ENCODE results near the gene NRXN3.

NRXN3 gene

DNA sequence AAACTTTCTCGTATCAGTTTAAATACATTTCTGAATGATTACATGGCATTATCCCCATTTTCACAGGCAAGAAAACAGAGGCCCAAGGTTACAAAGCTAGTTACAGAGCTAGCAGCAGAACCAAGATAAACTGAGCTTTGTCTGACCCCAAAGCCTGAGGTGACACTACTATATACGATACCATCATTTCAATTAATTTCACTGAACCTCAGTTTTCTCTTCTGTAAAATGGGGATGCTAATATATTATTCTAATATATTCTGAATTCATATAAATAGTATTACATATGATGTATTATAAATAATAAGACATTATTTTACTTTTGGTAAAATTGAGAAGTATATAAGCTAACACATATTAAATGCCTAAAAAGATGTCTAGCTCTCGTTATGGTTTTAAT lies 143.3 kb downstream of the NRXN3 start:
- no peak overlapping the region for H3K27ac ChIP-seq (ENCODE audit: low read depth, low read length)
- H3K79me2 ChIP-seq (ENCODE audit: insufficient read depth, low read length), result no peaks in the 10 kb centered on the region
- no peaks in the 10 kb centered on the region for H3F3A ChIP-seq (ENCODE audit: insufficient read depth)
- no peaks in the 10 kb centered on the region for H3K27me3 ChIP-seq (ENCODE audit: low read length)
- no peak overlapping the region for H3K4me3 ChIP-seq (ENCODE audit: insufficient read depth, low read length, poor library complexity, severe bottlenecking)
- H3K9me3 ChIP-seq (ENCODE audit: insufficient read depth, low read length), result no peaks in the 10 kb centered on the region
- no peak overlapping the region for H2AFZ ChIP-seq (ENCODE audit: low read depth, low read length, severe bottlenecking)
- no peaks in the 10 kb centered on the region for H3K36me3 ChIP-seq (ENCODE audit: low read length)
- H3K9ac ChIP-seq (ENCODE audit: low read length), result no peak overlapping the region
- no peaks in the 10 kb centered on the region for H3K9me2 ChIP-seq (replicated peaks; ENCODE audit: insufficient read depth, low read length)
- H3K4me2 ChIP-seq (ENCODE audit: low read depth, low read length, poor library complexity, severe bottlenecking), result no peak overlapping the region
- no peak for TF ChIP-seq CTCF (IDR thresholded peaks at IDR 0.05; ENCODE audit: insufficient read depth, low read length, poor library complexity, severe bottlenecking)
- no peak for TF ChIP-seq EZH2phosphoT487 (conservative IDR thresholded peaks at IDR 0.05; ENCODE audit: low read length)
- H4K20me1 ChIP-seq (ENCODE audit: low read depth, low read length), result no peaks in the 10 kb centered on the region

GRCh38 chr14:78314484-78314883 lies 144.3 kb downstream of the NRXN3 start:
- no peak for TF ChIP-seq CTCF (IDR thresholded peaks at IDR 0.05; ENCODE audit: insufficient read depth, low read length, poor library complexity, severe bottlenecking)
- no peak for TF ChIP-seq EZH2phosphoT487 (conservative IDR thresholded peaks at IDR 0.05; ENCODE audit: low read length)
- Histone ChIP-seq H3K4me2 (ENCODE audit: low read depth, low read length, poor library complexity, severe bottlenecking) (no peak overlapping the region), H3K27me3 (ENCODE audit: low read length) (no peaks in the 10 kb centered on the region), H2AFZ (ENCODE audit: low read depth, low read length, severe bottlenecking) (no peak overlapping the region), H3F3A (ENCODE audit: insufficient read depth) (no peaks in the 10 kb centered on the region), H3K36me3 (ENCODE audit: low read length) (no peaks in the 10 kb centered on the region), H3K9me3 (ENCODE audit: insufficient read depth, low read length) (no peaks in the 10 kb centered on the region), H3K79me2 (ENCODE audit: insufficient read depth, low read length) (no peaks in the 10 kb centered on the region), H3K4me3 (ENCODE audit: insufficient read depth, low read length, poor library complexity, severe bottlenecking) (no peak overlapping the region), H3K27ac (ENCODE audit: low read depth, low read length) (no peak overlapping the region), H3K9me2 (replicated peaks; ENCODE audit: insufficient read depth, low read length) (no peaks in the 10 kb centered on the region), H3K9ac (ENCODE audit: low read length) (no peak overlapping the region), H4K20me1 (ENCODE audit: low read depth, low read length) (no peaks in the 10 kb centered on the region)

- Histone ChIP-seq H3K4me2 (ENCODE audit: low read depth, low read length, poor library complexity, severe bottlenecking) (no peak overlapping the region), H2AFZ (ENCODE audit: low read depth, low read length, severe bottlenecking) (no peak overlapping the region)
Observed at GRCh38 chr14:78316052-78316451, 145.9 kb downstream of the NRXN3 start.

More at GRCh38 chr14:78316052-78316451, 145.9 kb downstream of the NRXN3 start:
- H3F3A ChIP-seq (ENCODE audit: insufficient read depth), result no peaks in the 10 kb centered on the region
- H4K20me1 ChIP-seq (ENCODE audit: low read depth, low read length), result no peaks in the 10 kb centered on the region
- H3K27me3 ChIP-seq (ENCODE audit: low read length), result no peaks in the 10 kb centered on the region
- no peaks in the 10 kb centered on the region for H3K9me2 ChIP-seq (replicated peaks; ENCODE audit: insufficient read depth, low read length)
- no peaks in the 10 kb centered on the region for H3K36me3 ChIP-seq (ENCODE audit: low read length)
- H3K9ac ChIP-seq (ENCODE audit: low read length), result no peak overlapping the region
- no peaks in the 10 kb centered on the region for H3K79me2 ChIP-seq (ENCODE audit: insufficient read depth, low read length)
- H3K9me3 ChIP-seq (ENCODE audit: insufficient read depth, low read length), result no peaks in the 10 kb centered on the region
- H3K4me3 ChIP-seq (ENCODE audit: insufficient read depth, low read length, poor library complexity, severe bottlenecking), result no peak overlapping the region
- TF ChIP-seq CTCF (IDR thresholded peaks at IDR 0.05; ENCODE audit: insufficient read depth, low read length, poor library complexity, severe bottlenecking) (no peak), EZH2phosphoT487 (conservative IDR thresholded peaks at IDR 0.05; ENCODE audit: low read length) (no peak)
- H3K27ac ChIP-seq (ENCODE audit: low read depth, low read length), result no peak overlapping the region
